KMS-11 (cell line): ENCODE measurements around the gene GPR84.

Experiments
- H2AFZ ChIP-seq: fragments of 200-600 bp; sonication (generic); 2 replicates; pipeline ENCODE4 v1.6.1; 2016; ENCODE audit warnings: antibody characterized with exemption, mixed run types, low read depth
- H3K27ac ChIP-seq: fragments of 200-600 bp; sonication (generic); 2 replicates; pipeline ENCODE4 v1.6.1; 2016; ENCODE audit warnings: mild to moderate bottlenecking, mixed run types
- H3K27me3 ChIP-seq: fragments of 200-600 bp; sonication (generic); 2 replicates; pipeline ENCODE4 v1.6.1; 2017; ENCODE audit warnings: mild to moderate bottlenecking, low read depth, mixed run types, moderate library complexity; ENCODE audit not compliant: insufficient read depth
- H3K36me3 ChIP-seq: fragments of 200-600 bp; sonication (generic); 2 replicates; pipeline ENCODE4 v1.6.1; 2017; ENCODE audit warnings: mild to moderate bottlenecking, mixed run types; ENCODE audit not compliant: insufficient read depth
- H3K4me1 ChIP-seq: fragments of 200-600 bp; sonication (generic); 2 replicates; pipeline ENCODE4 v1.6.1; 2016; ENCODE audit warnings: mild to moderate bottlenecking, low read depth, mixed run types; ENCODE audit not compliant: poor library complexity, severe bottlenecking
- H3K4me2 ChIP-seq: fragments of 200-600 bp; sonication (generic); 2 replicates; pipeline ENCODE4 v1.7.0; 2016; ENCODE audit warnings: mild to moderate bottlenecking, mixed run types
- H3K4me3 ChIP-seq: fragments of 200-600 bp; sonication (generic); IDR thresholded peaks from 2 replicates; pipeline ENCODE4 v1.6.1; 2017; ENCODE audit warnings: low read depth, low read length, mixed read lengths; ENCODE audit not compliant: insufficient read depth
- H3K79me2 ChIP-seq: fragments of 200-600 bp; sonication (generic); 2 replicates; pipeline ENCODE4 v1.6.1; 2016; ENCODE audit warnings: low read depth, mixed run types; ENCODE audit not compliant: insufficient read depth
- H3K9ac ChIP-seq: fragments of 200-600 bp; sonication (generic); 2 replicates; pipeline ENCODE4 v1.6.1; 2016; ENCODE audit warnings: mild to moderate bottlenecking, mixed run types
- H4K20me1 ChIP-seq: fragments of 200-600 bp; sonication (generic); 2 replicates; pipeline ENCODE4 v1.6.1; 2016; ENCODE audit warnings: mild to moderate bottlenecking, mixed run types; ENCODE audit not compliant: insufficient read depth
- TF ChIP-seq, protein P1 (sequence below): fragments of 200-600 bp; sonication (generic); conservative IDR thresholded peaks from 2 replicates; pipeline ENCODE4 v1.6.1; 2017; ENCODE audit warnings: low read depth, mild to moderate bottlenecking, antibody characterized with exemption, low read length, moderate library complexity, mixed read lengths

GPR84 gene

DNA sequence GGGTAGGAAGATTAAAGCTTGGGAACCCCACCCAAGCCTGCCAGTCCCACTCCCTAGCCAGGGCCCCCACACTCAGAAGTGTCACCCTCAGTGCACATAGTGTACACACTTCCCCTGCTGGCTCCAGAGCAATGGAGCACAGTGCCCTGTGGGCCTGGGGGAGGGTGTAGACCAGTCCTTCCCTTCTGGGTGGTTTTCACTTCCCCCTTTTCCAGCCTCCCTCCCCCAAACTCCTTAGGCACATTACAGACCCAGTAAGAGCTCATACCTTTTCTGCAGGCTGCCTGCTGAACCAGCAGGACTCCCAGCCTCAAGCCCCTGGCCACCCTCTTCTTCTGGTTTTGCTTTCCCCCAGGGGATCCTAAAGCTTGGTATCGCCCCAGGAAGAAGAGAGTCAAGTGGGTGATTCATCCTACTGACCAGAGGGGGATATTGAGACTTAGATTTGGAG lies 20.3 kb upstream of the GPR84 start, which contains the start of gene ZNF385A:
Gene ZNF385A (minus strand): TSS at position 143 of the 451 bp plus-strand sequence. CDS start 219 bp downstream, outside the sequence.
- Histone ChIP-seq H3K27ac (no peak within 1 kb of the TSS), H3K4me2 (no peak within 1 kb of the TSS), H3K9ac (no peak within 1 kb of the TSS), H3K4me1 (no peaks in the 10 kb centered on the region), H4K20me1 (no peaks in the 10 kb centered on the region), H3K79me2 (no peaks in the 10 kb centered on the region), H3K36me3 (no peaks in the 10 kb centered on the region), H3K4me3 (no peak within 1 kb of the TSS), H2AFZ (no peak within 1 kb of the TSS), H3K27me3 (no peaks in the 10 kb centered on the region)
- TF ChIP-seq, protein P1, sequence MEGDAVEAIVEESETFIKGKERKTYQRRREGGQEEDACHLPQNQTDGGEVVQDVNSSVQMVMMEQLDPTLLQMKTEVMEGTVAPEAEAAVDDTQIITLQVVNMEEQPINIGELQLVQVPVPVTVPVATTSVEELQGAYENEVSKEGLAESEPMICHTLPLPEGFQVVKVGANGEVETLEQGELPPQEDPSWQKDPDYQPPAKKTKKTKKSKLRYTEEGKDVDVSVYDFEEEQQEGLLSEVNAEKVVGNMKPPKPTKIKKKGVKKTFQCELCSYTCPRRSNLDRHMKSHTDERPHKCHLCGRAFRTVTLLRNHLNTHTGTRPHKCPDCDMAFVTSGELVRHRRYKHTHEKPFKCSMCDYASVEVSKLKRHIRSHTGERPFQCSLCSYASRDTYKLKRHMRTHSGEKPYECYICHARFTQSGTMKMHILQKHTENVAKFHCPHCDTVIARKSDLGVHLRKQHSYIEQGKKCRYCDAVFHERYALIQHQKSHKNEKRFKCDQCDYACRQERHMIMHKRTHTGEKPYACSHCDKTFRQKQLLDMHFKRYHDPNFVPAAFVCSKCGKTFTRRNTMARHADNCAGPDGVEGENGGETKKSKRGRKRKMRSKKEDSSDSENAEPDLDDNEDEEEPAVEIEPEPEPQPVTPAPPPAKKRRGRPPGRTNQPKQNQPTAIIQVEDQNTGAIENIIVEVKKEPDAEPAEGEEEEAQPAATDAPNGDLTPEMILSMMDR, result no peak

- no peak overlapping the region for H3K9ac ChIP-seq
- H3K4me1 ChIP-seq, result peaks cover 4% of the 10 kb centered on the region
- no peaks in the 10 kb centered on the region for H4K20me1 ChIP-seq
- H3K27me3 ChIP-seq, result peaks cover 5% of the 10 kb centered on the region; the same call in 1 of the 2 replicates
- TF ChIP-seq, protein P1, result no peak
- H3K4me2 ChIP-seq, result no peak overlapping the region
- H3K36me3 ChIP-seq, result no peaks in the 10 kb centered on the region
- H3K4me3 ChIP-seq, result no peak overlapping the region
- no peaks in the 10 kb centered on the region for H3K79me2 ChIP-seq
- no peak overlapping the region for H2AFZ ChIP-seq
- no peak overlapping the region for H3K27ac ChIP-seq
Observed at GRCh38 chr12:54383041-54383609, 18.8 kb upstream of the GPR84 start.

DNA sequence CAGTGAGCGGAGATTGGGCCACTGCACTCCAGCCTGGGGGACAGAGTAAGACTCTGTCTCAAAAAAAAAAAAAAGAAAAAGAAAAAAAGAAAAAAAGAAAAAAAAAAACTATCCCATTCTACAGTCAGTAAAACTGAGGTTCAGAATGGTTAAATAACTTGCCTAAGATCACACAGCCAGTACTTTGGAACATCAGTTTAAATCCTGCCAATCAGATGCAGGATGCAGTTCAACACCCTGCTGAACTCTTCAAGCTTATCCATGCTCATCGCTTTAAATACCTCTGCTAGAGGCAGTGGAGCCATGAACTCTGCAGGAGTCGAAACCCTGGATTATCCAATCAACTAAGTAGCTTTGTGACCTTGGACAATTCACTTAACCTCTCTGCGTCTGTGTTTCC lies 16.9 kb upstream of the GPR84 start:
- H3K79me2 ChIP-seq, result no peaks in the 10 kb centered on the region
- no peak overlapping the region for H3K4me3 ChIP-seq
- H3K4me1 ChIP-seq, result peaks cover 4% of the 10 kb centered on the region
- no peak overlapping the region for H3K27ac ChIP-seq
- no peak overlapping the region for H3K9ac ChIP-seq
- H2AFZ ChIP-seq, result no peak overlapping the region
- peaks cover 7% of the 10 kb centered on the region; the same call in 1 of the 2 replicates for H3K27me3 ChIP-seq
- no peaks in the 10 kb centered on the region for H3K36me3 ChIP-seq
- TF ChIP-seq, protein P1, result no peak
- H3K4me2 ChIP-seq, result no peak overlapping the region
- H4K20me1 ChIP-seq, result no peaks in the 10 kb centered on the region

DNA sequence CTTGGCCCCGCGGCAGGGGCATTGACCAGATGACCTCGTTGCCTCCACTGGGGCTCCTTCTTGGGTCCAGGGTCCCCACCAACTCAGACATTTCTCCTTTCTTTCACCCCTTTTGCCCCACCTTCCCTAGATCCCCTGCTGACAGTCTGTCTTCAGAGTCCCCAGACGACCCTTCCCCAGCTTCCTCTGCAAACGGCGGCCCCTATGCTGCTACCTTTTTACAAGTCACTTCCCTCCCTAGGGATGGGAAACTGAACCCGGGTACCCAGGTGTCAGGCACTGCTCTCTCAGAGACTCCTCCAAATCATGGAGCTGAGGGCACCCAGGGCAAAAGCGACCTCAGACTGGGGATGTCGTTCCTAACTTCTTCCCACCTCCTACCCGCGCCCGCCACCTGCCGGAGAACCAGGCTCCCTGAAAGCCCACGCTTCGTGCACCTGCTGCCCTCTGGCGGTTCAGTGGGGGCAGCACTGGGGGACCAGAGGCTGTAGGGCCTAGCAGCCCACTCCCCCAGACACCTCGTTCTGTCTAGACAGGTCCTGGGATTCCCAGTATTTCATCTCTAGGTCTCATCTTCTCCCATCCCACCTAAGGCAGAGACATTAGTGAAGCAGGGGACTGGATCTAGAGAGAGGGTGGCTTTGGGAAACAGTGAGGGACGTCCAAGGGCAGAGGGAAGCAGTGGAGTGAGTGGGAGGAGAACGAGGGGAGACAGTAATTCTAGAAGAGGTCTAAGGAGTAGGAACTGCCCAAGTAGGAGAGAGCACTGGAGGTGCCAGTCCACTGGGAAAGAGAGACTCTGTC lies 15.3 kb upstream of the GPR84 start:
- no peaks in the 10 kb centered on the region for H3K36me3 ChIP-seq
- peaks cover 14% of the 10 kb centered on the region for H3K4me1 ChIP-seq
- peak overlapping the region; percentile 17; the same call in 1 of the 2 replicates for H3K27ac ChIP-seq
- no peak overlapping the region for H3K4me3 ChIP-seq
- H3K9ac ChIP-seq, result peak overlapping the region; percentile 20; the same call in 1 of the 2 replicates
- no peaks in the 10 kb centered on the region for H3K79me2 ChIP-seq
- H2AFZ ChIP-seq, result peak overlapping the region; percentile 91
- H4K20me1 ChIP-seq, result no peaks in the 10 kb centered on the region
- H3K4me2 ChIP-seq, result peak overlapping the region; percentile 98
- peaks cover 7% of the 10 kb centered on the region; the same call in 1 of the 2 replicates for H3K27me3 ChIP-seq
- TF ChIP-seq, protein P1, result peak; percentile 100
